B cell (primary cell): ENCODE data around the gene ANKS4B. TPM values are rescaled to one million over a fixed set of nuclear protein-coding genes. Genes with fewer than 3 reads are reported as not detected.

ENCODE experiments used
- ATAC-seq: fragments of 200-7000 bp; cut with Tn5 transposase; one replicate; pipeline ENCODE4 v1.10.0; 2021; ENCODE audit warnings: low read depth, mild to moderate bottlenecking, moderate number of reproducible peaks, moderate library complexity
- CTCF ChIA-PET: fragments of 350-600 bp; sonication (Branson Sonifier 250); formaldehyde crosslinking; loops from one replicate; lab custom pipeline; 2021; ENCODE audit warnings: antibody characterized with exemption, inconsistent platforms; lab: Charles Lee
- POLR2A ChIA-PET: fragments of 350-600 bp; sonication (Branson Sonifier 250); formaldehyde crosslinking; loops from one replicate; lab custom pipeline; 2021; ENCODE audit warnings: antibody characterized with exemption; lab: Charles Lee
- DNase-seq: peaks from one replicate; pipeline ENCODE4 v3.0.0; 2013
- H2AFZ ChIP-seq: 2 replicates; pipeline ENCODE4 v1.6.1; 2012; ENCODE audit warnings: mild to moderate bottlenecking, low read depth, low read length; ENCODE audit not compliant: insufficient read depth, poor library complexity, severe bottlenecking
- H3K27ac ChIP-seq, 2 donors: 1 replicate in 1 of 2; 2 replicates in 1 of 2; pipeline ENCODE4 v1.5.1; 2012 to 2013; ENCODE audit warnings: low read length in 2 of 2, mild to moderate bottlenecking in 2 of 2, moderate library complexity in 1 of 2
- H3K27me3 ChIP-seq, 4 experiments: fragments of 200-600 bp in 1 of 4; sonication (generic) in 1 of 4; replicated peaks in 1 of 4; 1 replicate in 2 of 4; 2 replicates in 2 of 4; pipeline versions ENCODE4 v1.6.1 to v1.7.0; 2013 to 2016; ENCODE audit warnings: low read length in 3 of 4, mild to moderate bottlenecking in 2 of 4, mixed read lengths in 1 of 4, moderate library complexity in 1 of 4; ENCODE audit not compliant: insufficient read depth in 4 of 4, control insufficient read depth in 3 of 4; ENCODE audit errors: control extremely low read depth in 1 of 4
- H3K36me3 ChIP-seq, 2 experiments: replicated peaks in 1 of 2; 1 replicate in 1 of 2; 2 replicates in 1 of 2; pipeline versions ENCODE4 v1.6.1 to v1.7.1; 2013; ENCODE audit warnings: low read length in 1 of 2; ENCODE audit not compliant: insufficient read depth in 2 of 2, control insufficient read depth in 1 of 2; ENCODE audit errors: control extremely low read depth in 1 of 2, extremely low read depth in 1 of 2
- H3K4me1 ChIP-seq, 2 donors: fragments of 200-600 bp in 1 of 2; sonication (generic) in 1 of 2; 1 replicate in 1 of 2; 2 replicates in 1 of 2; pipeline versions ENCODE4 v1.5.1 to v1.6.1; 2013 to 2017; ENCODE audit warnings: low read length in 2 of 2; ENCODE audit not compliant: control insufficient read depth in 2 of 2, insufficient read depth in 2 of 2
- H3K4me2 ChIP-seq: replicated peaks from 2 replicates; pipeline ENCODE3; 2012; ENCODE audit warnings: mild to moderate bottlenecking, low read depth, low read length; ENCODE audit not compliant: poor library complexity, severe bottlenecking
- H3K4me3 ChIP-seq, 5 experiments: fragments of 200-600 bp in 1 of 5; sonication (generic) in 1 of 5; 1 replicate in 3 of 5; 2 replicates in 2 of 5; pipeline versions ENCODE4 v1.5.1 to v1.7.0; 2011 to 2016; ENCODE audit warnings: low read length in 4 of 5, mild to moderate bottlenecking in 4 of 5, low read depth in 2 of 5, control low read depth in 1 of 5, moderate library complexity in 1 of 5; ENCODE audit not compliant: insufficient read depth in 1 of 5; ENCODE audit errors: control extremely low read depth in 1 of 5, extremely low read depth in 1 of 5
- H3K79me2 ChIP-seq: fragments of 200-600 bp; sonication (generic); one replicate; pipeline ENCODE4 v1.6.0; 2016; ENCODE audit warnings: low read length; ENCODE audit not compliant: control insufficient read depth, insufficient read depth
- H3K9ac ChIP-seq: fragments of 200-600 bp; sonication (generic); 2 replicates; pipeline ENCODE4 v1.6.1; 2017; ENCODE audit warnings: mild to moderate bottlenecking, low read length, moderate library complexity
- H3K9me3 ChIP-seq, 3 donors: one replicate each; pipeline versions ENCODE4 v1.6.1 to v1.7.1; 2013; ENCODE audit warnings: low read length in 2 of 3; ENCODE audit not compliant: control insufficient read depth in 2 of 3, insufficient read depth in 1 of 3; ENCODE audit errors: control extremely low read depth in 1 of 3
- H4K20me1 ChIP-seq: 2 replicates; pipeline ENCODE4 v1.6.0; 2012; ENCODE audit warnings: mild to moderate bottlenecking, low read length; ENCODE audit not compliant: insufficient read depth, control insufficient read depth, poor library complexity, severe bottlenecking
- H3K27ac Mint-ChIP-seq: one replicate; pipeline ENCODE4 v1.8.0; 2021; ENCODE audit warnings: mixed read lengths
- H3K27me3 Mint-ChIP-seq: one replicate; pipeline ENCODE4 v1.8.0; 2021; ENCODE audit warnings: mixed read lengths
- H3K4me1 Mint-ChIP-seq: one replicate; pipeline ENCODE4 v1.8.0; 2021; ENCODE audit warnings: mixed read lengths
- H3K4me3 Mint-ChIP-seq: one replicate; pipeline ENCODE4 v1.8.0; 2021; ENCODE audit warnings: mixed read lengths
- H3K9me3 Mint-ChIP-seq: one replicate; pipeline ENCODE4 v1.8.0; 2022; ENCODE audit warnings: mixed read lengths; ENCODE audit not compliant: insufficient read depth
- CTCF ChIP-seq: fragments of 200-600 bp; IDR thresholded peaks from one replicate; pipeline ENCODE4 v1.8.0; 2022; ENCODE audit warnings: antibody characterized with exemption, mild to moderate bottlenecking
- EZH2 ChIP-seq: IDR thresholded peaks from 2 replicates; pipeline ENCODE4 v1.6.1; 2012; ENCODE audit warnings: borderline replicate concordance, low read depth, mild to moderate bottlenecking, moderate library complexity, low read length; ENCODE audit not compliant: insufficient read depth, poor library complexity, severe bottlenecking
- WGBS: methylation state at CpG from one replicate; pipeline ENCODE4 v1.1.5; 2013; ENCODE audit warnings: missing lambda C conversion rate; ENCODE audit not compliant: insufficient coverage; 5-methylcytosine and 5-hydroxymethylcytosine counted together
- intact Hi-C: fragments of 100-400 bp; cut with micrococcal nuclease; formaldehyde crosslinking; loops from one replicate; pipeline ENCODE4 v1.10.0; 2022
- polyA plus RNA-seq: library from polyadenylated mRNA; depleted of rRNA; stranded (reverse); fragments of >200 nt; gene quantifications from 2 replicates; pipeline ENCODE4 v1.2.3, GENCODE V29; 2012
- total RNA-seq, 2 donors: library from RNA; stranded (reverse); fragments of 120-200 nt in 1 of 2; gene quantifications; 1 replicate in 1 of 2; 2 replicates in 1 of 2; pipeline versions ENCODE4 v1.2.3 to v1.2.4, GENCODE V29; 2013 to 2022

ANKS4B gene
- total and polyA plus RNA-seq, 2 donors (not counting 1 experiment from before 2014, with no cell fraction given), result not detected

GRCh38 chr16:21214086-21214485 lies 19.4 kb upstream of the ANKS4B start:
- Histone ChIP-seq H3K4me1 (no peaks in the 10 kb centered on the region), H3K79me2 (no peaks in the 10 kb centered on the region), H4K20me1 (no peaks in the 10 kb centered on the region), H3K4me3 (no peak overlapping the region), H3K27me3 (peaks cover 0 to 6% (median 4%) of the 10 kb centered on the region in 4 experiments), H3K9ac (no peak overlapping the region), H3K4me2 (no peak overlapping the region), H3K36me3 (no peaks in the 10 kb centered on the region), H3K9me3 (no peaks in the 10 kb centered on the region), H3K27ac (no peak overlapping the region), H2AFZ (no peak overlapping the region)
- WGBS, result 65% methylated on average over 2 of the region's 4 CpGs
- Mint-ChIP-seq H3K4me1 (no peaks in the 10 kb centered on the region), H3K9me3 (no peaks in the 10 kb centered on the region), H3K4me3 (no peak overlapping the region), H3K27ac (no peak overlapping the region), H3K27me3 (peaks cover 46% of the 10 kb centered on the region)
- POLR2A ChIA-PET, result interaction anchor here (0.7 kb wide), 1 partner anchor 36 kb away, joined by 3 read pairs; no protein-coding TSS in a partner anchor
- intact Hi-C loops, result no loop called here
- CTCF ChIA-PET, result no interaction called here
- ATAC-seq (no peak), DNase-seq (no peak)
- TF ChIP-seq CTCF (no peak), EZH2 (no peak)

GRCh38 chr16:21217121-21217520 lies 16.4 kb upstream of the ANKS4B start:
- CTCF ChIA-PET, result no interaction called here
- H3K4me1 ChIP-seq, result no peaks in the 10 kb centered on the region
- no peak overlapping the region for H2AFZ ChIP-seq
- intact Hi-C loops, result no loop called here
- H3K4me2 ChIP-seq, result no peak overlapping the region
- Mint-ChIP-seq H3K27ac (no peak overlapping the region), H3K27me3 (peaks cover 55% of the 10 kb centered on the region), H3K4me3 (no peak overlapping the region), H3K9me3 (no peaks in the 10 kb centered on the region), H3K4me1 (peaks cover 2% of the 10 kb centered on the region)
- no peaks in the 10 kb centered on the region for H3K79me2 ChIP-seq
- peaks cover 0 to 16% (median 2%) of the 10 kb centered on the region in 4 experiments for H3K27me3 ChIP-seq
- POLR2A ChIA-PET, result no interaction called here
- H3K27ac ChIP-seq, result no peak overlapping the region
- H3K9me3 ChIP-seq, result no peaks in the 10 kb centered on the region
- no peaks in the 10 kb centered on the region for H3K36me3 ChIP-seq
- WGBS, result 80% methylated on average over 1 of the region's 2 CpGs
- H3K9ac ChIP-seq, result no peak overlapping the region
- no peak overlapping the region for H3K4me3 ChIP-seq
- ATAC-seq (no peak), DNase-seq (no peak)
- H4K20me1 ChIP-seq, result no peaks in the 10 kb centered on the region
- no peak for TF ChIP-seq CTCF
